ENCODE results near the gene CLASRP. TPM values are rescaled to one million over a fixed set of nuclear protein-coding genes. Genes with fewer than 3 reads are reported as not detected.
A peak's percentile ranks its signal among the peaks of the same experiment; 100 is the strongest.

Gene CLASRP
- total RNA-seq, 1 donor from 2014 or later, result 33.4 TPM

DNA sequence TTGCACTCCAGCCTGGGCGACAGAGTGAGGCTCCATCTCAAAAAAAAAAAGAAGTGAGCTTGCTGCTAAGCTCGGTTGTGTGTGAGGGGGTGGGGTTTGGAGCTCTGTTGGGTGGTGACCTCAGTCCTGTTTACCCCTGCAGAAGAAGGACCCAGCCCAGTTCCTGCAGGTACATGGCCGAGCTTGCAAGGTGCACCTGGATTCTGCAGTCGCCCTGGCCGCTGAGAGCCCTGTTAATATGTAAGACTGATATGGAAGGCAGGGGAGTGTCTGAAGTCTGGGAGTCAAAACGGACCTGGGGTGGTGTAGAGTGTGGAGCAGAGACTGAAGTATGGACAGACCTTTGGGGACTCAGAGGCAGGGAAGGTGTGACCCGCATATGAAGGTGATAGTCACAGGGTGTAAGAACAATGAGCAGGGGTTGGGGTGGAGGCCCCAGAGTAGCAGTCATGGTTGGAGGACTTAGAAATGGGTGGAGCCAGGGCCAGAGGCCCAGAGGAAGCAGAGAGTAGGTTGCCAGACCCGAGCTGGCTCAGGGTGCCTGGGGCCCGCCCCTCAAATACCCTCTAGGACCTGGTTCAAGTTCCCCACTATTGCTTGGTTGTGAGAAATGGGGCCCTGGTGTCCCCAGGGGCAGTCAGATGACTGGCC lies 13.2 kb downstream of the CLASRP start:
- DNase-seq (ENCODE audit: missing footprints) (no peak), ATAC-seq (no peak)
- intact Hi-C loops (cut with DNase I), result no loop called here

DNA sequence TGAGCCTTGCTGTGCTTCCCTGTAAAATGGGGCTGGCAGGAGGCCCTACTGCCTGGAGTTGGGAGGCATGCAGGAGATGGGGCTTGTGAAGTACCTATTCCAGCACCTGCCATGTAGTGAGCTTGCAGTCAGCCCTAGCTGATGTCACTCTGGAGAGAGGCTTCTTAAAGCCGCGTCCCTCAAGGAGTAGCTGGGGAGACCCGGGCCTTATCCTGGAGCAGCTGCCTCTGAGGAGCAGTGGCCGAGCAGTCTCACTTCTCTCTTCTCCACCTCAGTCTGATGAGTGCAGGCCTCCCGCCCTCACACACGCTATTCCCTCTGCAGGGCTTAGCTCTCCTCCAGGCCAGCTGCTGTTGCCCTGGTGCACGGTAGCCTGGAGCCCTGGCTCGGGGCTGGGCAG lies 18.0 kb downstream of the CLASRP start:
- DNase-seq (ENCODE audit: missing footprints), result no peak
- ATAC-seq, result no peak
- intact Hi-C loops (cut with DNase I), result no loop called here

DNA sequence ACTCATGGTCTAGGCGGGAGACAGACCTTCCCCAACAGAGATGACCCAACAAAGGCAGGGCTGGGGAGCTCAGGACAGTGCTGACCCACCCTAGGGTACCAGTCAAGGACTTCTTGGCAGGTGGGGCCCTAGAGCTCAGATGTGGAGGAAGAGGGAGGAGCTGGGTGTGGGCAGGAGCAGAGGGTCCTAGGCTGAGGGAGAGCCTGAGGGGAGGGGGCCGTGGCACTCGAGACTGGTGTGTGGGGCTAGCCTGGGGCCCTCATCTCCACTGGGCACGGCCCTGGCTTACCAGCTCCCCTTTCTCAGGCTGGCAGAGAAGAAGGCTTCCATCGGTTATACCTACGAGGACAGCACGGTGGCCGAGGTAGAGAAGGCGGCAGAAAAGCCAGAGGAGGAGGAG lies 18.6 kb downstream of the CLASRP start:
- intact Hi-C loops (cut with DNase I), result no loop called here
- DNase-seq (ENCODE audit: missing footprints) (no peak), ATAC-seq (no peak)

DNA sequence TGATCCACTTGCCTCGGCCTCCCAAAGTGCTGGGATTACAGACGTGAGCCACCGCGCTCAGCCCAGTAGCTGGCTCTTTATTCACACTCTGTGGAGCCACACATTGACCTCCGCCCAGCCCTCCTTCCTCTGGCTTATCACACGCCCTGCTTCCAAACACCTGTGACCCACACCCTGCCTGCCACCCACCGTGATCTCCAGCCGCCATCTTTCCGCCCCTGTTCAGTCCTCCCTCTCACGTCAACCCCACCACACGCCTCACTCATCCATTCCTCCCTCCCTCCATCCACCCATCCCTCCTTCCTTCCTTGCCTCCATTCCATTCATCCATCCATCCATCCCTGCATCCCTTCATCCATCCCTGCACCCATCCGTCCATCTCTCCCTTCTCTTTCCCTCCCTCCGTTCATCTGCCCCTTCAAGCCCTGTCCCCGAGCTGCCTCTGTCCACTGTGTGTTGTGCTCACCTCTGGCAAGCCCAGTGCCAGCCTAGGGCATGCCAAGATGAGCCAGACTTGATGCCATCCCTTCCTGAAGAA lies 19.8 kb downstream of the CLASRP start:
- ATAC-seq (no peak), DNase-seq (ENCODE audit: missing footprints) (no peak)
- intact Hi-C loops (cut with DNase I), result no loop called here

DNA sequence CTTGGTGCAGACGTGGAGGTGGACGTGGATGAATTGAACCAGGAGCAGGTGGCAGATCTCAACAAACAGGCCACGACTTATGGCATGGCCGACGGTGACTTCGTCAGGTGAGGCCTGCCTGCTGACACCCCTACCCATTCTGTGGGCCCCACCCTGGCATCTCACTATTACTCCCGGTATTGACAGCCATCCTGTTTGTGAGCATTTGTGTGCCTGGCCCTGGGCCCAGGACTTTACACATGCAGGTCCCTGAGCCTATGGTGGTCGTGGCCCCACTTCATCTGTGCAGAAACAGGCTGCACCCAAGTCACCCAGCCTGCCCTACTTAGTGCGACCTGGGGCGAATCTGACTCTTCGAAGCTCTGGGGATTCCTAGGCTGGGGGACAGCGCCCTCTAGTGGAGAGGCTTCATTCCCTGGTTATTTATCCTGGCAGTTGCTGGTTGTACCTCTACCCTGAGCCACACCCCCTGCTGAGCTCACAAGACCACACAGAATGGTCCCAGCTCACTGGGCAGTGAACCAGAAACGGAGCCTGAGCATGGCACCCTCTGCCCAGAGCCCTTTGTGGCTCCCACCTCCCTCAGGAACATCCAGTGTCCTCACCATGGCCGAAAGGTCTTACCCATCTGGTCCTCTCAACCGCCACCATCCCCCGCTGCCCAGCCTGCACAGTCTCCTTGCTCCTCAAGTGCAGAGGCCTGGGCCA lies 20.6 kb downstream of the CLASRP start:
- peak; percentile 43 for ATAC-seq
- DNase-seq (ENCODE audit: missing footprints), result no peak
- intact Hi-C loops (cut with DNase I), result no loop called here

DNA sequence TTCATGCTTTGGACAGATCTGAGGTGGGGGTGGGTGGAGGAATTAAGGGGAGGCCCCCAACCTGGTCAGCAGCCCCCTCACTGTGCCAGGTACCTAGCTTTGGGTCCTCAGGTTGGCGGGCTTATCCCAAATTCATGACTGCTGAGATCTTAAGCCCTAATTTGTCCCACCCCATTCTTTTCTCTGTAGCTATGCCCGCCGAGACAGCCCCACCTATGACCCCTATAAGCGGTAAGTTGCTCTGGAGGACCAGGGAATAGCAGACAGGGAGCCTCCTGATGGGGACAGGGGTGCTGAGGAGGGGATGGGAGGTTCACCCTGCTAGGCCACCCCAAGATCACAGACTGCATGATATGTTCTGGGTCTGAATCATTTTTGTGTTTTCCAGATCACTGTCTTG lies 23.1 kb downstream of the CLASRP start:
- ATAC-seq (no peak), DNase-seq (ENCODE audit: missing footprints) (no peak)
- intact Hi-C loops (cut with DNase I), result no loop called here

DNA sequence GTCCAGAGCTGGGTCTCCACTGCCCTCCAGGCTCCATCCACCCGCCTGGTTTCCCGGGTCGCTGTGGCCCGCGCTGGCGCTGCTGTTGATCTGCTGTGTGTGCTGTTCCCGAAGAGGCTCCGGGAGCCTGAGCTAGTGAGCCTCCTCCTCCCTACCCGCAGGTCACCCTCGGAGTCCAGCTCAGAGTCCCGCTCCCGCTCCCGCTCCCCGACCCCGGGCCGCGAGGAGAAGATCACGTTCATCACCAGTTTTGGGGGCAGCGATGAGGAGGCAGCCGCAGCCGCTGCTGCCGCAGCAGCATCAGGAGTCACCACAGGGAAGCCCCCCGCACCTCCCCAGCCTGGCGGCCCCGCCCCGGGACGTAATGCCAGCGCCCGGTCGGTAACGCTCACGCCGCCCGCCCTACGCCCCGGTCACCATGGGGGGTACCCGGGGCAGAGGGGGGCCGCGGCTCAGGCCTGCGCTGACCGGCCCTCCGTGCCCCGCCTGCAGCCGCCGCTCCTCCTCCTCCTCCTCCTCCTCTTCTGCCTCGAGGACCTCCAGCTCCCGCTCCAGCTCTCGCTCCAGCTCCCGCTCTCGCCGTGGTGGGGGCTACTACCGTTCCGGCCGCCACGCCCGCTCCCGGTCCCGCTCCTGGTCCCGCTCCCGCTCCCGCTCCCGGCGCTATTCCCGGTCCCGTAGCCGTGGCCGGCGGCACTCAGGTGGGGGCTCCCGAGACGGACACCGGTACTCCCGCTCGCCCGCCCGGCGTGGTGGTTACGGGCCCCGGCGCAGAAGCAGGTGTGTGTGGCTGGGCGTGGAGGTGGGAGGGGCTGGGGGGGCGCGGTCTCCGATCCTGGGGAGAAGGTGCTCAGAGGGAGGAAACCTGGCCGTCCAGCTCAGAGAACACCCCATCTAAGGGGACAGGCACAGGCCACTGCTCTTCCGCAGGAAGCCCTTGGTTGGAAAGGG lies 25.3 kb downstream of the CLASRP start:
- DNase-seq (ENCODE audit: missing footprints) (no peak), ATAC-seq (no peak)
- intact Hi-C loops (cut with DNase I), result no loop called here

DNA sequence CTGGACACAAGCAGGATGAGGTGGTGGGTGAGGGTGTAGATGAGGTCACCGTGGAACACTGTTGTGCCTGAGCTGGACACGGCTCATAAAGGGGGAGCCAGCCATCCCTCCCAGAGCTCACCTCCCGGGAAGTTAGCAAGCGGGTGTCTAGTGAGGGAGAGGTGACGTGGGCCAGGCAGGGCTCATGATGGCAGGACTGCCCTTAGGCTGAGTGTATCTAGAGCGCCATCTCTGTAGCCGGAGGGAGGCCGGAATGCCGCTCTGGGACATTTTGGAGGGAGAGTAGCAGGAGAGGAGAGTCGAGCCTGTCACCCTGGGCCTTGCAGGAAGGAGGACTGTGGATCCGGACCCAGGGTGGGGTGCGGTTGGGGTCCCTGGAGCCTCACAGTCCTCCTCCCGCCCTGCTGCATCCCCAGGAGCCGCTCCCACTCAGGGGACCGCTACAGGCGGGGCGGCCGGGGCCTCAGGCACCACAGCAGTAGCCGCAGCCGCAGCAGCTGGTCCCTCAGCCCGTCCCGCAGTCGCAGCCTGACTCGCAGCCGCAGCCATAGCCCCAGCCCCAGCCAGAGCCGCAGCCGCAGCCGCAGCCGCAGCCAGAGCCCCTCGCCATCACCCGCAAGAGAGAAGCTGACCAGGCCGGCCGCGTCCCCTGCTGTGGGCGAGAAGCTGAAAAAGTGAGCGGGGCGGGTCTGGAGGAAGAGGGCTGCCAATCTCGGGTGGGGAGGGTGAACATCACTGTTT lies 28.2 kb downstream of the CLASRP start:
- intact Hi-C loops (cut with DNase I), result no loop called here
- DNase-seq (ENCODE audit: missing footprints) (no peak), ATAC-seq (no peak)

DNA sequence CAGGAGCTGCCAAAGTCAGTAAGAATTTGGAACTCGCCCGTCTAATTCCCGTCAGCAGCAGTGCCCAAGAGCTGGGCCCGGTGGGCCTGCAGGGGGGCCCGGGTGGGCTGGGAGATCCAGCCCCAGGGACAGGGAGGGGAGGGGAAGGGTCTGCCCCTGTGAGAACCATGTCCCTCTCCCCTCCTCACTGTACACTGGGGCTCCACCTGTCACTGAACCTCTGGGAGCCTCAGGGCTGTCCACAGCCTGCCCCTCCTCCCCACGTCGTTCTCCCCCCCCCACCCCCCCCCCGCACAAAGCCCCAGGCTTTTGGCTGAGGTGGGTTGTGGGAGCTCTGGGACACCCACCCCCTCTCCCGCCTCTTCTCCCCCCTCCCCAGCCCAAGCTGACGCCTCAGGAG lies 29.2 kb downstream of the CLASRP start:
- no peak for DNase-seq (ENCODE audit: missing footprints)
- intact Hi-C loops (cut with DNase I), result no loop called here
- no peak for ATAC-seq

DNA sequence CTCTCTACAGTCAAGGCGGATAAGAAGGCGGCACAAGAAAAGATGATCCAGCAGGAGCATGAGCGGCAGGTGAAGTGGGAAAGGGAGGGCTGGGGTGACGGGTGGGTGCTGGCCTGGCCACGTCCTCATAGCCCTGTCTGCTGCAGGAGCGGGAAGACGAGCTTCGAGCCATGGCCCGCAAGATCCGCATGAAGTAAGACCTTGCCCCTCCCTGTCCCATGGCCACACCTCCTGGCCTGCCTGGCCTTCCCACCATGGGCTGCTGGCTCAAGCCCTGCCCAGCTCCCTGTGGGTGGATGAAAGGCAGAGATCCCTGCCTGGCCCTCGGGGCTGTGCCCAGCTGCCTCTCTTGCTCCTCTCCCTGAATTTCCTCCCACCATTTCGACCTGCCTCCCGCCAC lies 30.2 kb downstream of the CLASRP start:
- ATAC-seq, result no peak
- DNase-seq (ENCODE audit: missing footprints), result no peak
- intact Hi-C loops (cut with DNase I), result no loop called here

DNA sequence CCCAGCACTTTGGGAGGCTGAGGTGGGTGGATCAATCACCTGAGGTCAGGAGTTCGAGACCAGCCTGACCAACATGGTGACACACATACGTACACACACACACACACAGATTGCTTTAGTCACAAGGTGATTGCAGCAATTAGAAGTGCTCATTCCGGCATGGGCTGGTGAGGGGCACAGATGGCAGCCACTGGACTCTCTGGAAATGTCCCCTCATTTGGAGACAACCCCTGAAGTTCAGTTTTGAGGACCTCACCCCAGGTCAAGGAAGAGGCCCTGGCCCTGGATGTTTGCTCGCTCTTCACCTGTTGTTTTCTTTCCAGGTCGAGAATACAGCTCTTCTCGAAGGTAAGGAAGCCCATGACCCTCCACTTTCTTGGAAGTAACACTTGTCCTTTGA lies 31.4 kb downstream of the CLASRP start:
- intact Hi-C loops (cut with DNase I), result no loop called here
- DNase-seq (ENCODE audit: missing footprints) (no peak), ATAC-seq (no peak)

DNA sequence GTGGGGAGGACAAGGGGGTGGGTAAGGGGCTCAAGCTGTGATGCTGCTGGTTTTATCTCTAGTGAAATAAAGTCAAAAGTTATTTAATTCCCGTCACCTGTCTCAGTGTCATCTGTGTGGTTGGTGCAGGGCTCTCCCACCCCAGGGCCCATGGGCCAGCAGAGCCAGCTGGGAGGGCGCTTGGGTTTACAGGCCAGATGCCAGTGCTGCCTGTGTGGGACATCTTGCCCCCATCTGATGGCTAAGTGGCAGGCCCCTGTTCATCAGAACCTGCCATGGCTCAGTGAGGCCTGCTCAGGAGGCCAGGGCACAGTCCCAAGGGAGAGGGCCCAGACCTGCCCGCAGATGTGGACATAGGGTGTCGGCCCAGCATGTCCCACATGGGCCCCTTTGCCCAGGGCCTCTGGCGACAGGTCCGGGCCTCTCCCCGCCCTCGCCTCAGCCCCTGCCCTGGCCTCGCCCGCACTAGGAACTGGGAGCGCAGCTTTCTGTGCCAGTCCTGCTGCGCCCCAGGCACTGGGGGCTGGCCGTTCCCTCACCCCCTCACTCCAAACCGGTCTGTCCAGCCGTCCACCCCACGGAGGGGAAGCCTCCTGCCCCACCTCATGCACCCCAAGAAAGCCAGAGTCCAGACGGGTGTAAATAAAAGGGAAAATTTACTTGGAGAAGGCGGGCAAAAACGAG lies 32.2 kb downstream of the CLASRP start:
- intact Hi-C loops (cut with DNase I), result no loop called here
- no peak for DNase-seq (ENCODE audit: missing footprints)
- no peak for ATAC-seq

DNA sequence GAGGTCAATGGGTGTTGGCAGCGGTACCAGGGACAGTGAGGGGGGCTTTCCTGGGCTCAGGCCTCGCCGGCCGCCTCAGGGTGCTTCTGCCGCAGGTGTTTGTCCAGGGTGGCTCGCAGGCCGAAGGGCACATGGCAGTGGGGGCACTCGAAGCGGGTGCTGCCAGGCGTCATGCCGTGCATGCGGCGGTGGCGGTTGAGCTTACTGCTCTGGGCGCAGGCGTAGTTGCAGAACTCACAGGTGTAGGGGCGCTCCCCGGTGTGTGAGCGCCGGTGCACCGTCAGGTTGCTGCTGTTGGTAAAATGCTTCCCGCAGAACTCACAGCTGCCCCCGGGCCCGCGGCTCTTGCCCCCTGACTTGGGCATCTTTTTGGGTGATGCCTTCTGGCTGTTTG lies 32.7 kb downstream of the CLASRP start:
- DNase-seq (ENCODE audit: missing footprints), result no peak
- intact Hi-C loops (cut with DNase I), result no loop called here
- ATAC-seq, result no peak

DNA sequence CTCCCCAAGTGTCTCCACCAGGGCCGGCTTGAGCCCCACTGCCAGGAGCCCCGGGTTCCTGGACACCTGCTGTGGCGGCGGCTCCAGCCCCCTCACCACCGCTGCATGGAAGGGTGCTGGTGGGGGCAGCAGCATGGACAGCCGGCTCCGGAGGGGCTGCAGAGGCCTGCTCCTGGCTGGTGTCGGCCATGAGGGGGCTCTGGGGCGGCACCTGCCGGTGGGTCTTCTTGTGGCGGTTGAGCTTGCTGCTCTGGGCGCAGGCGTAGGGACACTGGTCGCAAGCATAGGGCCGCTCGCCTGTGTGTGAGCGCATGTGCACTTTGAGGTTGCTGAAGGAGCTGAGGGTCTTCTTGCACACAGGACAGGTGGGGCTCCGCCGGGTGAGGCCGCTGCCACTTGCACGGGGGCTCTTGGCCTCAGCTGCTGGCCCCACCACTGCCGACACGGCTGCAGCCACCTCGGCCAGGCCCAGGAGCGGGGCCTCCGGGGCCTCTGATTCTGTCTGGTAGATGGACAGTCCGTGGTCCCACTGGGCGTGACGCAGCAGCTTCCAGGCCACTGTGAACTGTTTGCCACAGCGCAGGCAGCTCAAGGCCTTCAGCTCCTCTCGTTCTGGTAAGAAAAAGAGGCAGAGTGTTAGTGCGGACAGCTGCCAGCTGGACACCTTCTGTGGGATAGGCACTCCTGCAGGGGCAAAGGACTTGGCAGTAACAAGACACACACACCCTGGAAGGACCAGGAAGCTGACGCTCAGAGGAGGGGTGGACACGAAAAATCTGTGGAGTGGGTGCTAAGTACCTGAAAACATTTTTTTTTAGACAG lies 33.3 kb downstream of the CLASRP start:
- ATAC-seq (no peak), DNase-seq (ENCODE audit: missing footprints) (no peak)
- intact Hi-C loops (cut with DNase I), result no loop called here

DNA sequence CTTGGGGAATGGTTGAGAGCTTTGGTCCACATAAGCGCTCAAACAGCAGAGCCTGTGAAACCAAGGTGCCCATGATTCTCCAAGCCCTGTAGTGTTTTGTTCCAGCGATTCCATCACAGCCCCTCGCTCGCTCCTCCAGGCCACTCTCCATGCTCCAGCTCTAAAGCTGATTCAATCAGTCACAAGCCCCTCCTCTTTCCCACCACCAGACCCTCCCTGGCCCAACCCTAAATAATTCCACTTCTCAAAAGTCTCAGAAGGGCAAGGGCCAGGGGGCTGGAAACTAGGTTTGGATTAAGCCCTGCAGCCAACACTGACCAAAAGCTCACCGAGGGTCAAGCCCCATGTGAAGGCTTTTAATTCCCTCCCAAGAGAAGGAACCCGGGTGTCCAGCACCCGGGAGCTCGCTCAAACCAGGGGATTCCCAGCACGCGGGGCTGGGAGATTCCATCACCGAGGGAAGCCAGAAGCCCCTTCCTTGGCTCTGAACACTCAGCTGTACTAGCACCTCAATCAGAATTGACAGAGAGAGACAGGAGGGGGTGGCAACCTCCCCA lies 36.0 kb downstream of the CLASRP start:
- no peak for ATAC-seq
- intact Hi-C loops (cut with DNase I), result no loop called here
- DNase-seq (ENCODE audit: missing footprints), result no peak

DNA sequence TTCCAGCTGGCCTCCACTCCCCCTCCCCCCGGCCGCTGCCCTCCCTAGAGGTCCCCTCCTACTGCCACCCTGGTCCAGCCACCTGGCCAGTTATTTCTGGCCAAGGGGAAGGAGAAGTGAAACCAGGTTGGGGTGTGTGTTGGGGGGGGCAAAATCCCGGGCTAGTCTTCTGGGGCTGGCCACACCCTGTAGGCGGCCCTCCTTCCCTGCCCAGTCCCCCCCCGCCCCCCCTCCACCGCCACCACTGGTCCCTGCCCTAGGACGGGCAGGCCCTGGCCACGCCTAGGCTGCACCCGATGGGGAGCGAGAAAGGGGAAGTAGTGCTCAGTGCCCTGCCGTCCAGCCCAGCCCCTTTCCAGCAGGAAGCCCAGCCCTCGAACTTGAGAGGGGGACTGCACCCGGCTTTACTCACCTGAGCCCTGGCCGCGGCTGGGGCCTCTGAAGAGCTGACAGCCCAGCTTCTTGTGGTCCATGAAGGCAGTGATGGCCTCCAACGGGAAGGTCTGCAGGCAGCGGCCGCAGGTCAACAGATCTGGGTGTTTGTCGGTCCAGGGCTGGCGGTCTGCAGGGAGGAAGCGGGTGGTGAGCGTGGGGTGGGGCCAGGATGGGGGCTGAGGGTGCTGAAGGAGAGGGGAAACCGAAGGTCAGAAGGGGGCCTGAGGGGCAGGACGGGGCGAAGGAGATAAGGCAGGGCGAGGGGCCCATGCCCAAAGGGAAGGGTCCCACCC lies 36.6 kb downstream of the CLASRP start:
- ATAC-seq (peak; percentile 65), DNase-seq (ENCODE audit: missing footprints) (peak; percentile 92)
- intact Hi-C loops (cut with DNase I), result no loop called here

Data from Right ventricle myocardium inferior (tissue), 1 donor.